HEK293T (cell line): ENCODE data around the gene PRKG1.

ENCODE experiments used
- CTCF ChIA-PET: fragments of 350-600 bp; formaldehyde crosslinking; extraction: SDS; loops from one replicate; lab custom pipeline; 2021; ENCODE audit warnings: antibody characterized with exemption, inconsistent platforms; lab: Yijun Ruan, JAX
- POLR2A ChIA-PET: fragments of 350-600 bp; formaldehyde crosslinking; extraction: SDS; loops from one replicate; lab custom pipeline; 2020; ENCODE audit warnings: antibody characterized with exemption, inconsistent platforms; lab: Yijun Ruan, JAX
- DNase-seq: peaks from one replicate; pipeline ENCODE4 v3.0.0; 2012; ENCODE audit warnings: mixed read lengths; ENCODE audit errors: extremely low spot score
- ARNT ChIP-seq: fragments of 450-650 bp; IDR thresholded peaks from 2 replicates; pipeline ENCODE4 v1.6.1; 2017; ENCODE audit warnings: mild to moderate bottlenecking
- BHLHE40 ChIP-seq: fragments of 450-650 bp; IDR thresholded peaks from 2 replicates; pipeline ENCODE4 v1.6.1; 2016; ENCODE audit warnings: mild to moderate bottlenecking, moderate library complexity, borderline replicate concordance
- CTBP1 ChIP-seq: fragments of 450-650 bp; IDR thresholded peaks from 2 replicates; pipeline ENCODE4 v1.6.1; 2016; ENCODE audit warnings: borderline replicate concordance
- ELF4 ChIP-seq: fragments of 450-650 bp; IDR thresholded peaks from 2 replicates; pipeline ENCODE4 v1.6.1; 2017; ENCODE audit warnings: antibody characterized with exemption
- FOXA1 ChIP-seq: fragments of 450-650 bp; IDR thresholded peaks from 2 replicates; pipeline ENCODE4 v1.6.1; 2016; ENCODE audit warnings: mild to moderate bottlenecking
- FOXK2 ChIP-seq: fragments of 450-650 bp; IDR thresholded peaks from 2 replicates; pipeline ENCODE4 v1.6.1; 2016; ENCODE audit warnings: mild to moderate bottlenecking
- FOXM1 ChIP-seq: fragments of 450-650 bp; IDR thresholded peaks from 2 replicates; pipeline ENCODE4 v1.6.1; 2017; ENCODE audit warnings: mild to moderate bottlenecking, borderline replicate concordance
- HDGF ChIP-seq: fragments of 450-650 bp; IDR thresholded peaks from 2 replicates; pipeline ENCODE4 v1.6.1; 2017; ENCODE audit warnings: antibody characterized with exemption, borderline replicate concordance
- L3MBTL2 ChIP-seq: fragments of 450-650 bp; conservative IDR thresholded peaks from 2 replicates; pipeline ENCODE4 v1.6.1; 2016; ENCODE audit warnings: mild to moderate bottlenecking
- LEF1 ChIP-seq: fragments of 450-650 bp; IDR thresholded peaks from 2 replicates; pipeline ENCODE4 v1.6.1; 2017; ENCODE audit warnings: mild to moderate bottlenecking, borderline replicate concordance
- NFRKB ChIP-seq: fragments of 450-650 bp; IDR thresholded peaks from 2 replicates; pipeline ENCODE4 v1.6.1; 2016; ENCODE audit warnings: mild to moderate bottlenecking, moderate library complexity
- SP1 ChIP-seq: fragments of 450-650 bp; IDR thresholded peaks from 2 replicates; pipeline ENCODE4 v1.6.1; 2017
- SUZ12 ChIP-seq: fragments of 450-650 bp; IDR thresholded peaks from 2 replicates; pipeline ENCODE4 v1.6.1; 2016; ENCODE audit warnings: mild to moderate bottlenecking
- TARDBP ChIP-seq: fragments of 450-650 bp; IDR thresholded peaks from 2 replicates; pipeline ENCODE4 v1.6.1; 2016
- ZNF384 ChIP-seq: fragments of 450-650 bp; IDR thresholded peaks from 2 replicates; pipeline ENCODE4 v1.6.1; 2016
- TF ChIP-seq, protein P1 (sequence below): fragments of 450-650 bp; IDR thresholded peaks from 2 replicates; pipeline ENCODE4 v1.6.1; 2016

PRKG1 gene

DNA sequence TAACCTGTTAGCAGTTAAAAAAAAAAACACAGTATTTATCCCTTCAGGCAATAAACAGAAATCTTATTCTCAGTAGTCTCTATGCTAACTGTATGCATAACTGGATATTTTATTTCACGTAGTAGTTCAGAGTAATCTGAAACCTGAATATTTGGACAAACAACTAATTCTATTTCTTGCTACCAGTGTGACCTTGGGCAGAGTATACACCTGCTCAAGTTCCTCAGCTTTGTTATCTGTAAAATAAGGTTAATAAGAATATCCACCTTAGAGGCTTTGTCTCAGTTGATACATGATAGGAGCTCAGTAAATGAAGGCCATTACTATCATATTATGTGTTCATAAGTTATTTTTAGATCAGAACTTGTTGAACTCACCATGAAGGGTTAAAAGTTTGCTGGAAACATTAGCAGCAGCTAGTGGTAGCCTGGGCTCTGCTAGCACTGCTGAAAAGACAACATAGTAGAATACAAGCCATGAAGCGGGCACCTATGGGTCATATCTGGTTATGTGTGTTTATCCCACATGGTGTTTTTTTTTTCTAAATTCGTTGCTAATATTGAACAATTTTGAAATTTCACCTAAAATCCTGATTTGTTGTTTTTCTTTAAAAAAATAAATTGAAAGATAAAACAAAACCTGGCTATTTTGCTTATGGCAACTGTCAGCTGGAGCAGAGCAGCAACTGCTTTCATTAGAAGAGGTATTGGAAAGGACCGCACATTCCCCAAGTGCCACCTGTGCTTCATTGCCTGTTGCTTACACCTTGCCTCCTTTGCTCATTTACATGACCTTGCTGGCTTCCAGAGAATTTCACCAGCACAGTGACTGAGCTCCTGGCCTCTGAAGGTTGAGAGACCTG lies 303.0 kb downstream of the PRKG1 start:
- no peak for DNase-seq
- ChIA-PET POLR2A (no interaction called here), CTCF (interaction anchor here (0.7 kb wide), 1 partner anchor 8 kb away, joined by 3 read pairs; no protein-coding TSS in a partner anchor)
- no peak for TF ChIP-seq LEF1
- no peak for TF ChIP-seq NFRKB
- no peak for TF ChIP-seq FOXK2
- no peak for TF ChIP-seq ZNF384
- no peak for TF ChIP-seq FOXA1
- no peak for TF ChIP-seq L3MBTL2
- no peak for TF ChIP-seq SP1
- TF ChIP-seq ARNT = no peak
- TF ChIP-seq HDGF = no peak
- no peak for TF ChIP-seq SUZ12
- TF ChIP-seq, protein P1, sequence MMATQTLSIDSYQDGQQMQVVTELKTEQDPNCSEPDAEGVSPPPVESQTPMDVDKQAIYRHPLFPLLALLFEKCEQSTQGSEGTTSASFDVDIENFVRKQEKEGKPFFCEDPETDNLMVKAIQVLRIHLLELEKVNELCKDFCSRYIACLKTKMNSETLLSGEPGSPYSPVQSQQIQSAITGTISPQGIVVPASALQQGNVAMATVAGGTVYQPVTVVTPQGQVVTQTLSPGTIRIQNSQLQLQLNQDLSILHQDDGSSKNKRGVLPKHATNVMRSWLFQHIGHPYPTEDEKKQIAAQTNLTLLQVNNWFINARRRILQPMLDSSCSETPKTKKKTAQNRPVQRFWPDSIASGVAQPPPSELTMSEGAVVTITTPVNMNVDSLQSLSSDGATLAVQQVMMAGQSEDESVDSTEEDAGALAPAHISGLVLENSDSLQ = no peak
- no peak for TF ChIP-seq FOXM1
- TF ChIP-seq ELF4 = no peak
- TF ChIP-seq TARDBP = no peak
- TF ChIP-seq BHLHE40 = no peak
- no peak for TF ChIP-seq CTBP1

DNA sequence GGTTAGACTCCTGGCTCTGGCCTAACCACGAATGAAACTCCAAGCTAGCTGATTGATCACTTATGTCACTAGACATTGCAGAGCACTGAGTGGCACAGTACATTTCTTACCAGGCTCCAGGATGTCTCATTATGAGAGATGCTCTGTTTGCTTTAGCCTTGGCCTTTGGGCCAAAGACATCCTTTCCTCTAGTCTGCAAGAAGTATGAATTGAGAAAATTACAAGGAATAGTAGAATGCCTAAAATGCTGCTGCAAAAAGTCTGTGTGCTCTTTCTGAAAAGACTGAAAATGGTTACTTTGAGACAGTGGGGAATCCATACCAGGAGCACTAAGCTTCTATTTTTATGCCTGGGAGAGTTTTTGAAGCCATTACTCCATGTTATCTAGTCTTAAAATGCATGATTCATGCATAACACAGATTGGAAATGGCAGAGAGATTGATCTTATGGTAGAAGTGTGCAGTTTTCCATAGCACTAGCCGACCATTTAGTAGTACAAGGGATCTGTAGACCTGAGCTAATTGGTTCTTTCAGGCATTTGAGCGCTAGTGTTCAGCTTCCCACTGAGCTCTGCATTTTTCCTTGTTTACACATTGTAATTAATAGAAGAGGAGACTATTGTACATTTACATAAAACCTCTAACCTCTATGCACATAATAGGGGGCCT lies 303.8 kb downstream of the PRKG1 start:
- POLR2A ChIA-PET = no interaction called here
- TF ChIP-seq SP1 = no peak
- TF ChIP-seq ELF4 = no peak
- TF ChIP-seq CTBP1 = no peak
- TF ChIP-seq L3MBTL2 = no peak
- TF ChIP-seq HDGF = no peak
- TF ChIP-seq TARDBP = no peak
- no peak for TF ChIP-seq SUZ12
- TF ChIP-seq BHLHE40 = no peak
- no peak for TF ChIP-seq NFRKB
- no peak for TF ChIP-seq ZNF384
- TF ChIP-seq LEF1 = no peak
- no peak for TF ChIP-seq FOXK2
- TF ChIP-seq, protein P1 = no peak
- no peak for TF ChIP-seq FOXA1
- TF ChIP-seq FOXM1 = no peak
- no peak for TF ChIP-seq ARNT
- CTCF ChIA-PET = interaction anchor here (0.7 kb wide), 1 partner anchor 9 kb away, joined by 3 read pairs; no protein-coding TSS in a partner anchor
- DNase-seq = no peak

DNA sequence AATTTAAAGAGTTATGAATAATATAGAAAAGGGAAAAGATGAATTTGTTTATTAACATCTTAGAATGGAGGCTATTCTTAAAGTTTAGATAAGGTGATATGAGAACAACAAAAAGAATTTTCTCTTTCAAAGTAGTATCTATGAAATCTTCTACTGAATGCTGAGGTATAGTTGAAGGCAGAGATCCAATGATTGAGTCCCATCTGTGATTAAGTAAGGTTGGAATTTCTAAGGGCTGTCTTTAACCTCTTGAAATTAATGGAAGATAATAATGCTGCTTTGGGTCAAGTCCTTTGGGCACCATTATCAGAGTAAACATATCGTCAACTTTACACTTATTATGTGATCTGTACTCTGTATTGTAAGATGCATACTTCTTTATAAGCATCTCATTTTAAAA lies 307.9 kb downstream of the PRKG1 start:
- CTCF ChIA-PET = no interaction called here
- POLR2A ChIA-PET = no interaction called here
- no peak for DNase-seq
- TF ChIP-seq ARNT = no peak
- no peak for TF ChIP-seq HDGF
- TF ChIP-seq FOXM1 = no peak
- no peak for TF ChIP-seq ELF4
- TF ChIP-seq TARDBP = no peak
- TF ChIP-seq FOXK2 = no peak
- TF ChIP-seq CTBP1 = no peak
- TF ChIP-seq NFRKB = no peak
- no peak for TF ChIP-seq SP1
- no peak for TF ChIP-seq L3MBTL2
- no peak for TF ChIP-seq FOXA1

DNA sequence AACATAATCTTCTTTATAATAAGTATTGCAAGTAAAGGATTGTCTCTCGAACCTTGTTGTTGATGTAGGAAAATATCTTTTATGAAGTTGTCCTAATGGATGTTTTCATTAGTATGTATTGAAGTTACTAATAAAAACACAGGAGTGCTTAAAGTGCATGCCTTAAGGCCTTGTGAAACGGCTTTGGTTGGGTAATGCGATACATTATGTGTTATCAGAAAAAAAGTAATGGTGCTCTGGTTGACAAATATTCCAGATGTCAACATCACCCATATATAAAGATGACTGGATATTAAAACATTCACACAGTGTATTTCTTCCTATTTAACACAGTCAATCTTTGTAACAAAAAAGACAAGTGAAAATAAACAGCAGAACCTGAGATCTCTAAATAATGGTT lies 310.7 kb downstream of the PRKG1 start:
- TF ChIP-seq FOXA1 (no peak), L3MBTL2 (no peak), BHLHE40 (no peak), SP1 (no peak), LEF1 (no peak), NFRKB (no peak), ARNT (no peak), HDGF (no peak)
- POLR2A ChIA-PET = no interaction called here
- CTCF ChIA-PET = no interaction called here
- no peak for DNase-seq

DNA sequence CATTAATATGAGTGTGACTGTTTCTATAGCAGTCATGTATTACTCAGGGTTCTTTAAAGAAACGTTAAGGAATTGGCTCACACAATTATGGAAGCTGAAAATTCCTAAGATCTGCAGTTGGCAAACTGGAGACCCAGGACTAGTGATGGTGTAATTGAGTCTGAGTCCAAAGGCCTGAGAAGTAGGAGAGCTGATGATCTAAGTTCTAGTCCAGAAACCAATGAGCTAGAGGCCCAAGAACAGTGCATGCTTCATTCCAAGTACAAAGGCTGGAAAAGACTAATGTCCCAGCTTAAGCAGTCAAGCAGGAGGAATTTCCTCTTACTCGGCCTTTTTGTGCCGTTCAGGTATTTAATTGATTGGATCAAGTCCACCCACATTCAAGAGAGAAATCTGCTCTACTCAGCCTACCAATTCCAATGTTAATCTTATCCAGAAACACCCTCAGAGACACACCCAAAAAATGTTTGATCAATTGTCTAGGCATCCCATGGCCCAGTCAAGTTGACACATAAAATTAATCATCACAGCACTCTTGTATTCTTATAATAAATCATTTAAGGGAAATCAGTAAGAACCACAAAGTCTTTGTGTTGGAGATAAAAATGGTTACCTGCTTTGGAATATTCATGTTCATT lies 312.1 kb downstream of the PRKG1 start:
- TF ChIP-seq ZNF384 = no peak
- TF ChIP-seq L3MBTL2 = no peak
- no peak for TF ChIP-seq ELF4
- no peak for TF ChIP-seq HDGF
- no peak for TF ChIP-seq FOXK2
- no peak for TF ChIP-seq ARNT
- TF ChIP-seq, protein P1 = no peak
- TF ChIP-seq NFRKB = no peak
- TF ChIP-seq FOXM1 = no peak
- TF ChIP-seq SUZ12 = no peak
- no peak for DNase-seq
- CTCF ChIA-PET = no interaction called here
- POLR2A ChIA-PET = no interaction called here
